Measurements from ENCODE around the gene COX7B.

DNA sequence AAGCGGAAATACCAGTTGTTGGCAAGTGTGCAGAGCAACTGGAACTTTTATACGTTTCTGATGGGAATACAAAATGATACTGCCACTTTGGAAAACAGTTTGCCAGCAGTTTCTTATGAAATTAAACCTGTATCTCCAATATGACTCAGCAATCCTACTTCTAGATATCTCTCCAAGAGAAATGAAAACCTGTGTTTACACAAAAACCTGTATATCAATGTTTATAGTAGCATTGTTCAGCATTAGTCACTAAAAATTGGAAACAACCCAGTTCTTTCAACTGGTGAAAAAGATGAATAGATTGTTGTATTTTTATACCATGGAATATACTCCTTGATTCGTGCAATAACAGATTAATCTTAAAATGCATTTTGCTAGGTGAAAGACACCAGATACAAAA is 38.0 kb downstream of the COX7B start:
- TF ChIP-seq, protein P1, sequence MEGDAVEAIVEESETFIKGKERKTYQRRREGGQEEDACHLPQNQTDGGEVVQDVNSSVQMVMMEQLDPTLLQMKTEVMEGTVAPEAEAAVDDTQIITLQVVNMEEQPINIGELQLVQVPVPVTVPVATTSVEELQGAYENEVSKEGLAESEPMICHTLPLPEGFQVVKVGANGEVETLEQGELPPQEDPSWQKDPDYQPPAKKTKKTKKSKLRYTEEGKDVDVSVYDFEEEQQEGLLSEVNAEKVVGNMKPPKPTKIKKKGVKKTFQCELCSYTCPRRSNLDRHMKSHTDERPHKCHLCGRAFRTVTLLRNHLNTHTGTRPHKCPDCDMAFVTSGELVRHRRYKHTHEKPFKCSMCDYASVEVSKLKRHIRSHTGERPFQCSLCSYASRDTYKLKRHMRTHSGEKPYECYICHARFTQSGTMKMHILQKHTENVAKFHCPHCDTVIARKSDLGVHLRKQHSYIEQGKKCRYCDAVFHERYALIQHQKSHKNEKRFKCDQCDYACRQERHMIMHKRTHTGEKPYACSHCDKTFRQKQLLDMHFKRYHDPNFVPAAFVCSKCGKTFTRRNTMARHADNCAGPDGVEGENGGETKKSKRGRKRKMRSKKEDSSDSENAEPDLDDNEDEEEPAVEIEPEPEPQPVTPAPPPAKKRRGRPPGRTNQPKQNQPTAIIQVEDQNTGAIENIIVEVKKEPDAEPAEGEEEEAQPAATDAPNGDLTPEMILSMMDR (IDR thresholded peaks at IDR 0.05): no peak
- no peak for TF ChIP-seq POLR2A (IDR thresholded peaks at IDR 0.05)
